Hepatocyte (in vitro differentiated cells): ENCODE measurements around the gene ATOH8. TPM values are rescaled to one million over a fixed set of nuclear protein-coding genes. Genes with fewer than 3 reads are reported as not detected.

ENCODE experiments used
- DNase-seq: peaks from one replicate; pipeline ENCODE4 v3.0.0-alpha.2; 2016; ENCODE audit warnings: low spot score
- H2AFZ ChIP-seq: fragments of 200-600 bp; sonication (generic); 2 replicates; pipeline ENCODE4 v1.6.0; 2016; ENCODE audit warnings: antibody characterized with exemption, mild to moderate bottlenecking
- H3K27ac ChIP-seq: fragments of 200-600 bp; sonication (generic); 2 replicates; pipeline ENCODE4 v1.5.1; 2016; ENCODE audit warnings: mild to moderate bottlenecking
- H3K27me3 ChIP-seq: fragments of 200-600 bp; sonication (generic); 2 replicates; pipeline ENCODE4 v1.6.1; 2016
- H3K36me3 ChIP-seq: fragments of 200-600 bp; sonication (generic); replicated peaks from 2 replicates; pipeline ENCODE4 v1.5.1; 2016; ENCODE audit warnings: low read depth; ENCODE audit not compliant: insufficient read depth
- H3K4me1 ChIP-seq: fragments of 200-600 bp; sonication (generic); 2 replicates; pipeline ENCODE4 v1.5.1; 2016; ENCODE audit warnings: mild to moderate bottlenecking, moderate library complexity; ENCODE audit not compliant: insufficient read depth
- H3K4me2 ChIP-seq: fragments of 200-600 bp; sonication (generic); 2 replicates; pipeline ENCODE4 v1.6.0; 2016
- H3K4me3 ChIP-seq: fragments of 200-600 bp; sonication (generic); 2 replicates; pipeline ENCODE4 v1.5.1; 2016; ENCODE audit warnings: mild to moderate bottlenecking
- H3K79me2 ChIP-seq: fragments of 200-600 bp; sonication (generic); 2 replicates; pipeline ENCODE4 v1.6.0; 2017; ENCODE audit warnings: mild to moderate bottlenecking
- H3K9me2 ChIP-seq: fragments of 200-600 bp; sonication (generic); replicated peaks from 2 replicates; pipeline ENCODE4 v1.6.0; 2017; ENCODE audit warnings: mild to moderate bottlenecking; ENCODE audit not compliant: insufficient read depth
- H3K9me3 ChIP-seq: fragments of 200-600 bp; sonication (generic); 2 replicates; pipeline ENCODE4 v1.5.1; 2016; ENCODE audit warnings: low read depth, mild to moderate bottlenecking
- H4K20me1 ChIP-seq: fragments of 200-600 bp; sonication (generic); 2 replicates; pipeline ENCODE4 v1.6.0; 2016; ENCODE audit warnings: mild to moderate bottlenecking; ENCODE audit not compliant: insufficient read depth, poor library complexity, severe bottlenecking
- EZH2 ChIP-seq: fragments of 200-600 bp; sonication (generic); IDR thresholded peaks from 2 replicates; pipeline ENCODE4 v1.6.1; 2016; ENCODE audit warnings: antibody characterized with exemption, mild to moderate bottlenecking, borderline replicate concordance
- EZH2phosphoT487 ChIP-seq: fragments of 200-600 bp; sonication (generic); IDR thresholded peaks from one replicate; pipeline ENCODE4 v1.6.1; 2018; ENCODE audit warnings: antibody characterized with exemption, mild to moderate bottlenecking, low read depth, moderate library complexity; ENCODE audit not compliant: unreplicated experiment, severe bottlenecking
- WGBS: methylation state at CpG from one replicate; pipeline ENCODE4 v1.1.6; 2016; ENCODE audit warnings: low lambda C conversion rate; ENCODE audit errors: missing lambda C conversion rate; 5-methylcytosine and 5-hydroxymethylcytosine counted together
- polyA plus RNA-seq: library from polyadenylated mRNA; unstranded; fragments of >200 nt; fragmentation: Nextera tagmentation; extraction: Ambion mirVana; gene quantifications from 2 replicates; pipeline ENCODE4 v1.2.1, GENCODE V29; 2016
- total RNA-seq: library from RNA; depleted of rRNA; stranded (reverse); fragments of >200 nt; gene quantifications from 2 replicates; pipeline ENCODE4 v1.2.3, GENCODE V29; 2014
- TF ChIP-seq, protein P1 (sequence below): fragments of 200-600 bp; sonication (generic); IDR thresholded peaks from 2 replicates; pipeline ENCODE4 v1.5.1; 2016; ENCODE audit warnings: antibody characterized with exemption, mild to moderate bottlenecking; ENCODE audit not compliant: poor library complexity

Gene ATOH8
- total and polyA plus RNA-seq, 2 experiments from 2014 or later = 1.3 to 2.0 TPM

DNA sequence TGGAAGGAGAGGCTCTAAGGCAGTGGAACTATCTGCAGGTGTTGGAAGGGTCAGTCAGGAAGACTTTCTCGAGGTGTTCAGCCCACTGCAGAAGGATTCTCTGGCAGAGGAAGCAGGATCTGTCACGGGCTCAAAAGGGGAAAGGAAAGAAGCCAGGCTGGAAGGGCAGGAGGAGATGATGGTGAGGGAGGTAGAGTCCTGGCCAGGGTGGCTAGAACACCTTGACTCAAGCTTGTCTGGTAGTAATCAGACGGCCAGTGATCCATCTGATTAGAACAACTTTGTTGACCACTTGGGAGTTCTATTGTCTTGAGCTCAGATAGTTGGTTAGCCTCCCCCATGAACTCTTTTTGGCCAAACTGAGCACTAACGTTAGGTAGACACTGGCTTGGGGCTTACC lies 9.7 kb upstream of the ATOH8 start:
- Histone ChIP-seq H3K4me2 (no peak overlapping the region), H3K27ac (no peak overlapping the region), H3K9me2 (no peaks in the 10 kb centered on the region)

DNA sequence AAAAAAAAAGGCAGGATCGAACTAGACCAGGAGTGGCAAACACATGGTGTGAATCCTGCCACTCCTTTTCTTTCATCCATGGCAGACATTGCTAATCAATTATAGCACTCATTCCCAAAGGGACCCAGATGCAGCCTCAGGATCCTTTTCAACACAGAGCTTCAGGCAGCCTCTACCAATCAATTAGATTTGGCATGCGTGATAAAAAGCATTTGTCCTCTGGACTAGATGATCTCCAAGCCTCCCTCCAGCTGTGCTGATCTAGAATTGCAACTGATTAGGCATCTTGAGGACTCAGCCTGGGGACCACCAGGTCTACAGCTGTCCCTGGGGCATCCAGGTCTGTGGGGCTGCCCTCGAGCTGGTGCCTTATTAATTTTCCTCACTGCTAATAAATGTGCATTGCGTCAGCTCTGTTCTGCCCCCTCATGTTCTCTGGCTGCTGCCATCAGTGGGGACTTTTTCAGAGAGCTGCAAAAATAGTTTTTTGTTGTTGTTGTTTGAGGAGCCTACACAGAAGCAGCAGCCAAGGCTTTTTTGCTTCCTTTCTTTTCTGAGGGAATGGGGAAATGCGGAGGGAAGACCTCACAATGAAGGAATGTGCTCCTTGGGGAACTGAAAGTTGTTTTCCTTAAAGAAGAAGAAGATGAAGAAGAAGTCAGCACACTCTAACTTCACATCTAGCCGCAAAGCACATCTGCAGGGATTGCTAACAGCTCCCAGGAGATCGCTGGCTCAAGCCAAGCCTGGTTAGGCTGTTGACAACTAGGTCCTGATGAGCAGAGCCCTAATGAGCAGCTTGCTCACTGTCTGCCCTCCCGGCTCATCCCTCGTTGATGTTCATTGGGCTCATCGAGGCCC lies 8.8 kb upstream of the ATOH8 start:
- Histone ChIP-seq H2AFZ (no peak overlapping the region), H4K20me1 (no peaks in the 10 kb centered on the region), H3K4me1 (peaks cover 37% of the 10 kb centered on the region), H3K79me2 (no peaks in the 10 kb centered on the region), H3K27me3 (peaks cover 12% of the 10 kb centered on the region), H3K36me3 (no peaks in the 10 kb centered on the region), H3K27ac (peak overlapping the region; percentile 60), H3K9me2 (no peaks in the 10 kb centered on the region), H3K9me3 (no peaks in the 10 kb centered on the region), H3K4me2 (peak overlapping the region; percentile 60), H3K4me3 (no peak overlapping the region)
- WGBS = 57% methylated on average over 10 of the region's 10 CpGs
- no peak for DNase-seq
- TF ChIP-seq, protein P1, sequence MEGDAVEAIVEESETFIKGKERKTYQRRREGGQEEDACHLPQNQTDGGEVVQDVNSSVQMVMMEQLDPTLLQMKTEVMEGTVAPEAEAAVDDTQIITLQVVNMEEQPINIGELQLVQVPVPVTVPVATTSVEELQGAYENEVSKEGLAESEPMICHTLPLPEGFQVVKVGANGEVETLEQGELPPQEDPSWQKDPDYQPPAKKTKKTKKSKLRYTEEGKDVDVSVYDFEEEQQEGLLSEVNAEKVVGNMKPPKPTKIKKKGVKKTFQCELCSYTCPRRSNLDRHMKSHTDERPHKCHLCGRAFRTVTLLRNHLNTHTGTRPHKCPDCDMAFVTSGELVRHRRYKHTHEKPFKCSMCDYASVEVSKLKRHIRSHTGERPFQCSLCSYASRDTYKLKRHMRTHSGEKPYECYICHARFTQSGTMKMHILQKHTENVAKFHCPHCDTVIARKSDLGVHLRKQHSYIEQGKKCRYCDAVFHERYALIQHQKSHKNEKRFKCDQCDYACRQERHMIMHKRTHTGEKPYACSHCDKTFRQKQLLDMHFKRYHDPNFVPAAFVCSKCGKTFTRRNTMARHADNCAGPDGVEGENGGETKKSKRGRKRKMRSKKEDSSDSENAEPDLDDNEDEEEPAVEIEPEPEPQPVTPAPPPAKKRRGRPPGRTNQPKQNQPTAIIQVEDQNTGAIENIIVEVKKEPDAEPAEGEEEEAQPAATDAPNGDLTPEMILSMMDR = no peak
- TF ChIP-seq EZH2phosphoT487 = no peak
- no peak for TF ChIP-seq EZH2

More for the DNA sequence above, 9.7 kb upstream of the ATOH8 start:
- H4K20me1 ChIP-seq = no peaks in the 10 kb centered on the region
- H3K79me2 ChIP-seq = no peaks in the 10 kb centered on the region
- no peaks in the 10 kb centered on the region for H3K36me3 ChIP-seq
- no peak overlapping the region for H3K4me3 ChIP-seq
- H3K9me3 ChIP-seq = no peaks in the 10 kb centered on the region
- WGBS = 75% methylated on average over 4 of the region's 4 CpGs
- H3K4me1 ChIP-seq = peaks cover 37% of the 10 kb centered on the region
- no peak for DNase-seq
- TF ChIP-seq, protein P1 = no peak
- no peak for TF ChIP-seq EZH2
- TF ChIP-seq EZH2phosphoT487 = no peak
- peaks cover 12% of the 10 kb centered on the region for H3K27me3 ChIP-seq
- H2AFZ ChIP-seq = no peak overlapping the region

DNA sequence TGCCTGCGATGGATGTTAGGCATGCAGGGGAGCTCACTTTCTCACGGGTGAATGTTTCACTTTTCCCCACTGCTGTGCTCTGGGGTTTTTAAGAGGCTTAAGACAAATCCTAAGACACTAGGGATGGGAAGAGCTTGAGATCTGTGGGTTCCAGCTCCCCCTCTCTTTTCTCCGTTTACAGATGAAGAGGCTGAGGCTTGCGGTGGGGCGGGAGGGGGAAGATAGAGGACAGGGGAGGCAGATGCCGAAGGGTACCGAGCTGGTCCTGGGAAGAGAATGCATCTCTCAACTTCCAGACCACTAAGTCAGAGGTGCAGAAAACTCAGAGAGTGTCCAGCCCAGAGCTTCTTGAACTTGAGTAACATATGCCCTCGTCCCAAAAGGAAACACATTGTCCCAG lies 8.2 kb upstream of the ATOH8 start:
- no peaks in the 10 kb centered on the region for H3K36me3 ChIP-seq
- no peaks in the 10 kb centered on the region for H3K9me2 ChIP-seq
- TF ChIP-seq EZH2phosphoT487 (no peak), EZH2 (no peak)
- TF ChIP-seq, protein P1 = no peak
- H3K27me3 ChIP-seq = peaks cover 12% of the 10 kb centered on the region
- H3K27ac ChIP-seq = peak overlapping the region; percentile 60
- no peaks in the 10 kb centered on the region for H3K79me2 ChIP-seq
- no peaks in the 10 kb centered on the region for H4K20me1 ChIP-seq
- DNase-seq = no peak
- no peak overlapping the region for H2AFZ ChIP-seq
- no peaks in the 10 kb centered on the region for H3K9me3 ChIP-seq
- peak overlapping the region; percentile 60 for H3K4me2 ChIP-seq
- H3K4me1 ChIP-seq = peaks cover 37% of the 10 kb centered on the region
- 66% methylated on average over 8 of the region's 8 CpGs for WGBS
- no peak overlapping the region for H3K4me3 ChIP-seq
